HG03558 (cell line): ENCODE measurements around the gene SCN3B.
"Not testable (repeated sequence)": the region's sequence is repeated elsewhere in the genome, so short reads cannot be mapped to it uniquely, and the experiment has no call there.

ENCODE experiments used
- ATAC-seq: cut with Tn5 transposase; IDR thresholded peaks from one replicate; pipeline ENCODE4 v1.9.1; 2021; ENCODE audit warnings: moderate number of reproducible peaks; ENCODE audit not compliant: unreplicated experiment; ENCODE audit errors: extremely low read depth

SCN3B gene

GRCh38 chr11:123659965-123660364, 5.5 kb upstream of the SCN3B start:
- ATAC-seq = not testable (repeated sequence)

- no peak for ATAC-seq
These were observed 4.9 kb upstream of the SCN3B start for GRCh38 chr11:123659311-123659710.

- no peak for ATAC-seq
These were observed 428 bp downstream of the SCN3B start for GRCh38 chr11:123653827-123654565.

- ATAC-seq = no peak
These were observed 969 bp downstream of the SCN3B start for GRCh38 chr11:123653483-123653826.

GRCh38 chr11:123652599-123652998, 1.8 kb downstream of the SCN3B start:
- ATAC-seq = no peak

GRCh38 chr11:123650901-123651300, 3.5 kb downstream of the SCN3B start:
- ATAC-seq = no peak

GRCh38 chr11:123645286-123645975, 9.0 kb downstream of the SCN3B start:
- no peak for ATAC-seq

GRCh38 chr11:123642435-123642834, 12.0 kb downstream of the SCN3B start:
- no peak for ATAC-seq

- ATAC-seq = no peak
These were observed 13.0 kb downstream of the SCN3B start for GRCh38 chr11:123641495-123641840.

- no peak for ATAC-seq
These were observed 13.5 kb downstream of the SCN3B start for GRCh38 chr11:123640677-123641494.

GRCh38 chr11:123640029-123640428, 14.4 kb downstream of the SCN3B start:
- ATAC-seq = no peak

GRCh38 chr11:123630126-123630608, 24.3 kb downstream of the SCN3B start:
- ATAC-seq = no peak

- ATAC-seq = no peak
These were observed 25.3 kb downstream of the SCN3B start for GRCh38 chr11:123628936-123629683.

- ATAC-seq = no peak
These were observed 29.4 kb downstream of the SCN3B start for GRCh38 chr11:123624974-123625373.

GRCh38 chr11:123622576-123622975, 31.8 kb downstream of the SCN3B start:
- no peak for ATAC-seq

- ATAC-seq = no peak
These were observed 37.8 kb downstream of the SCN3B start for GRCh38 chr11:123616505-123617198.

- ATAC-seq = no peak
These were observed 42.7 kb downstream of the SCN3B start for GRCh38 chr11:123611698-123612097.

GRCh38 chr11:123608945-123609344, 45.5 kb downstream of the SCN3B start:
- ATAC-seq = no peak

- no peak for ATAC-seq
These were observed 46.1 kb downstream of the SCN3B start for GRCh38 chr11:123608371-123608770.

- no peak for ATAC-seq
These were observed 46.6 kb downstream of the SCN3B start for GRCh38 chr11:123607781-123608180.
